Nephron (organoid): ENCODE data around the gene FBXO42.
A peak's percentile ranks its signal among the peaks of the same experiment; 100 is the strongest.
"Not testable (repeated sequence)": the region's sequence is repeated elsewhere in the genome, so short reads cannot be mapped to it uniquely, and the experiment has no call there.

ENCODE experiments used
- H3K27ac Mint-ChIP-seq, 3 experiments: 2 replicates each; pipeline ENCODE4 v1.8.0; 2020; ENCODE audit warnings: mixed read lengths in 3 of 3, mild to moderate bottlenecking in 2 of 3, moderate library complexity in 1 of 3
- H3K27me3 Mint-ChIP-seq: 2 replicates; pipeline ENCODE4 v1.8.0; 2021; ENCODE audit warnings: low read depth, mild to moderate bottlenecking, moderate library complexity, mixed read lengths
- H3K36me3 Mint-ChIP-seq: 2 replicates; pipeline ENCODE4 v1.8.0; 2020; ENCODE audit warnings: low read depth, mixed read lengths
- H3K4me1 Mint-ChIP-seq: 2 replicates; pipeline ENCODE4 v1.8.0; 2020; ENCODE audit warnings: mixed read lengths
- H3K4me3 Mint-ChIP-seq, 3 experiments: 2 replicates each; pipeline ENCODE4 v1.8.0; 2020; ENCODE audit warnings: mild to moderate bottlenecking in 3 of 3, mixed read lengths in 3 of 3, moderate library complexity in 2 of 3
- H3K9me3 Mint-ChIP-seq: 2 replicates; pipeline ENCODE4 v1.8.0; 2020; ENCODE audit warnings: mixed read lengths
- CTCF ChIP-seq, 3 experiments: fragments of 200-600 bp; sonication (generic); IDR thresholded peaks; one replicate each; pipeline ENCODE4 v1.5.0; 2021; ENCODE audit warnings: antibody characterized with exemption in 3 of 3; ENCODE audit not compliant: unreplicated experiment in 3 of 3

FBXO42 gene

GRCh38 chr1:16218674-16219071, 133.6 kb downstream of the FBXO42 start:
- H3K4me3 Mint-ChIP-seq = peak overlapping the region; percentile 30 to 89 (median 68)

GRCh38 chr1:16218014-16218673, 134.1 kb downstream of the FBXO42 start:
- peaks cover 26% of the 10 kb centered on the region for H3K27me3 Mint-ChIP-seq

More at GRCh38 chr1:16218674-16219071, 133.6 kb downstream of the FBXO42 start:
- H3K27me3 Mint-ChIP-seq = peaks cover 29% of the 10 kb centered on the region
- TF ChIP-seq CTCF (IDR thresholded peaks at IDR 0.05; ENCODE audit: unreplicated experiment in 3 of 3) = no peak
- H3K36me3 Mint-ChIP-seq = no peaks in the 10 kb centered on the region
- H3K9me3 Mint-ChIP-seq = no peaks in the 10 kb centered on the region
- peaks cover 15% of the 10 kb centered on the region for H3K4me1 Mint-ChIP-seq
- no peak overlapping the region for H3K27ac Mint-ChIP-seq

GRCh38 chr1:16217061-16217785, 135.1 kb downstream of the FBXO42 start:
- H3K36me3 Mint-ChIP-seq = no peaks in the 10 kb centered on the region
- H3K4me3 Mint-ChIP-seq = peak overlapping the region; percentile 88 to 93 (median 89)
- no peak for TF ChIP-seq CTCF (IDR thresholded peaks at IDR 0.05; ENCODE audit: unreplicated experiment in 3 of 3)
- H3K4me1 Mint-ChIP-seq = peaks cover 15% of the 10 kb centered on the region
- peak overlapping the region in 2 of 3 experiments; percentile 21 to 42 for H3K27ac Mint-ChIP-seq
- no peaks in the 10 kb centered on the region for H3K9me3 Mint-ChIP-seq
- peaks cover 26% of the 10 kb centered on the region for H3K27me3 Mint-ChIP-seq

More at GRCh38 chr1:16218014-16218673, 134.1 kb downstream of the FBXO42 start:
- H3K4me3 Mint-ChIP-seq = peak overlapping the region; percentile 88 to 93 (median 89)
- no peak for TF ChIP-seq CTCF (IDR thresholded peaks at IDR 0.05; ENCODE audit: unreplicated experiment in 3 of 3)
- no peaks in the 10 kb centered on the region for H3K36me3 Mint-ChIP-seq
- H3K27ac Mint-ChIP-seq = no peak overlapping the region
- peaks cover 15% of the 10 kb centered on the region for H3K4me1 Mint-ChIP-seq
- no peaks in the 10 kb centered on the region for H3K9me3 Mint-ChIP-seq

GRCh38 chr1:16215882-16216753, 136.2 kb downstream of the FBXO42 start:
- TF ChIP-seq CTCF (IDR thresholded peaks at IDR 0.05; ENCODE audit: unreplicated experiment in 3 of 3) = no peak
- Mint-ChIP-seq H3K4me3 (peak overlapping the region; percentile 88 to 93 (median 89)), H3K27ac (peak overlapping the region; percentile 38 to 76 (median 48)), H3K36me3 (no peaks in the 10 kb centered on the region), H3K4me1 (peaks cover 15% of the 10 kb centered on the region), H3K9me3 (no peaks in the 10 kb centered on the region), H3K27me3 (peaks cover 24% of the 10 kb centered on the region)

GRCh38 chr1:16215240-16215639, 137.0 kb downstream of the FBXO42 start:
- not testable (repeated sequence) for H3K4me3 Mint-ChIP-seq, H3K9me3 Mint-ChIP-seq, H3K27ac Mint-ChIP-seq, H3K36me3 Mint-ChIP-seq
- H3K4me1 Mint-ChIP-seq = peaks cover 18% of the 10 kb centered on the region
- peaks cover 20% of the 10 kb centered on the region for H3K27me3 Mint-ChIP-seq

GRCh38 chr1:16213544-16213943, 138.7 kb downstream of the FBXO42 start:
- Mint-ChIP-seq H3K4me1 (peaks cover 24% of the 10 kb centered on the region), H3K27ac (peak overlapping the region in 1 of 3 experiments; percentile 30), H3K27me3 (peaks cover 13% of the 10 kb centered on the region)
- not testable (repeated sequence) for H3K4me3 Mint-ChIP-seq, H3K9me3 Mint-ChIP-seq, H3K36me3 Mint-ChIP-seq
